ENCODE measurements around the gene TPRG1L.

Gene TPRG1L

GRCh38 chr1:3594706-3595377 lies 30.0 kb upstream of the TPRG1L start:
- H3K36me3 ChIP-seq (ENCODE audit: low read depth), result no peaks in the 10 kb centered on the region
- H3K27me3 ChIP-seq (ENCODE audit: insufficient read depth, poor library complexity, severe bottlenecking), result no peaks in the 10 kb centered on the region
- H3K4me3 ChIP-seq (ENCODE audit: severe bottlenecking), result no peak overlapping the region
- DNase-seq (ENCODE audit: low spot score), result no peak
- H3K27ac ChIP-seq (ENCODE audit: poor library complexity, severe bottlenecking), result no peak overlapping the region
- ATAC-seq (ENCODE audit: low read depth), result no peak
- no peaks in the 10 kb centered on the region for H3K4me1 ChIP-seq (ENCODE audit: insufficient read depth, poor library complexity, severe bottlenecking)
- no peak for TF ChIP-seq CTCF (IDR thresholded peaks at IDR 0.05; ENCODE audit: poor library complexity, severe bottlenecking)
- H3K9me3 ChIP-seq (ENCODE audit: severe bottlenecking), result no peaks in the 10 kb centered on the region

GRCh38 chr1:3595949-3596348 lies 28.9 kb upstream of the TPRG1L start:
- DNase-seq (ENCODE audit: low spot score) (no peak), ATAC-seq (ENCODE audit: low read depth) (no peak)
- Histone ChIP-seq H3K36me3 (ENCODE audit: low read depth) (no peaks in the 10 kb centered on the region), H3K9me3 (ENCODE audit: severe bottlenecking) (no peaks in the 10 kb centered on the region), H3K27me3 (ENCODE audit: insufficient read depth, poor library complexity, severe bottlenecking) (no peaks in the 10 kb centered on the region), H3K4me3 (ENCODE audit: severe bottlenecking) (no peak overlapping the region), H3K27ac (ENCODE audit: poor library complexity, severe bottlenecking) (no peak overlapping the region), H3K4me1 (ENCODE audit: insufficient read depth, poor library complexity, severe bottlenecking) (no peaks in the 10 kb centered on the region)
- TF ChIP-seq CTCF (IDR thresholded peaks at IDR 0.05; ENCODE audit: poor library complexity, severe bottlenecking), result no peak

- no peak for ATAC-seq (ENCODE audit: low read depth)
- no peaks in the 10 kb centered on the region for H3K36me3 ChIP-seq (ENCODE audit: low read depth)
- H3K4me3 ChIP-seq (ENCODE audit: severe bottlenecking), result no peak overlapping the region
- TF ChIP-seq CTCF (IDR thresholded peaks at IDR 0.05; ENCODE audit: poor library complexity, severe bottlenecking), result no peak
- no peaks in the 10 kb centered on the region for H3K4me1 ChIP-seq (ENCODE audit: insufficient read depth, poor library complexity, severe bottlenecking)
- DNase-seq (ENCODE audit: low spot score), result no peak
- H3K9me3 ChIP-seq (ENCODE audit: severe bottlenecking), result no peaks in the 10 kb centered on the region
- no peaks in the 10 kb centered on the region for H3K27me3 ChIP-seq (ENCODE audit: insufficient read depth, poor library complexity, severe bottlenecking)
- H3K27ac ChIP-seq (ENCODE audit: poor library complexity, severe bottlenecking), result no peak overlapping the region
Observed at GRCh38 chr1:3596663-3597598, 27.9 kb upstream of the TPRG1L start.

GRCh38 chr1:3597599-3597964 lies 27.2 kb upstream of the TPRG1L start:
- H3K36me3 ChIP-seq (ENCODE audit: low read depth), result no peaks in the 10 kb centered on the region
- no peak for ATAC-seq (ENCODE audit: low read depth)
- no peaks in the 10 kb centered on the region for H3K9me3 ChIP-seq (ENCODE audit: severe bottlenecking)
- no peak overlapping the region for H3K27ac ChIP-seq (ENCODE audit: poor library complexity, severe bottlenecking)
- TF ChIP-seq CTCF (IDR thresholded peaks at IDR 0.05; ENCODE audit: poor library complexity, severe bottlenecking), result no peak
- H3K4me1 ChIP-seq (ENCODE audit: insufficient read depth, poor library complexity, severe bottlenecking), result no peaks in the 10 kb centered on the region
- DNase-seq (ENCODE audit: low spot score), result no peak
- H3K4me3 ChIP-seq (ENCODE audit: severe bottlenecking), result no peak overlapping the region
- H3K27me3 ChIP-seq (ENCODE audit: insufficient read depth, poor library complexity, severe bottlenecking), result no peaks in the 10 kb centered on the region
